SK-N-SH (cell line): ENCODE data around the gene TECPR1.

Experiments used
- CTCF ChIP-seq: fragments of 200-600 bp; sonication (generic); IDR thresholded peaks from 2 replicates; pipeline ENCODE4 v1.6.1; 2017; ENCODE audit warnings: antibody characterized with exemption, mild to moderate bottlenecking, moderate library complexity
- EZH2phosphoT487 ChIP-seq: fragments of 200-600 bp; sonication (generic); IDR thresholded peaks from 2 replicates; pipeline ENCODE4 v1.6.1; 2017; ENCODE audit warnings: low read depth, mixed run types, mild to moderate bottlenecking, antibody characterized with exemption, moderate library complexity, borderline replicate concordance
- MAX ChIP-seq: IDR thresholded peaks from 2 replicates; pipeline ENCODE4 v1.4.0; 2012; ENCODE audit warnings: low read depth
- MXI1 ChIP-seq: IDR thresholded peaks from 2 replicates; pipeline ENCODE4 v1.6.1; 2012; ENCODE audit warnings: mild to moderate bottlenecking, low read depth, low read length, improper control_type of control experiment
- POLR2AphosphoS5 ChIP-seq: IDR thresholded peaks from 2 replicates; pipeline ENCODE4 v1.6.1; 2012; ENCODE audit warnings: low read depth, low read length
- TAF1 ChIP-seq: IDR thresholded peaks from 2 replicates; pipeline ENCODE4 v1.6.1; 2012; ENCODE audit warnings: low read depth, mild to moderate bottlenecking, low read length, moderate library complexity, borderline replicate concordance
- USF1 ChIP-seq: IDR thresholded peaks from 2 replicates; pipeline ENCODE4 v1.4.0; 2012; ENCODE audit warnings: low read depth, borderline replicate concordance

DNA sequence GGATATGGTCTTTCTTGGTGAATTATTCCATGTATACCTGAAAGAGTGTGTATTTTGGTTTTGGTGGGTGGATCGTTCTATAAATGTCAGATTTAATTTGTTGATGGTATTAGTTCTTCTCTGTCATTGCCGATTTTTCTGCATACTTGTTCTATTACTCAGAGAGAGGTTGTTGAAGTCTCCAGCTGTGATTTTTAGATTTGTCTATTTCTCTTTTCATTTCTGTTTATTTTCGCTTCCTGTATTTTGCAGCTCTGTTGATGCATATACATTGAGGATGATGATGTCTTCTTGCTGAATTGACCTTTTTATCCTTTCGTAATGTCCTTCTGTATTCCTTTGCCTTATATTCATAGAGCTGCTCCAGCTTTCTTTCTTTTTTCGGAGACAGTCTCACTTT is 52.9 kb downstream of the TECPR1 start:
- TF ChIP-seq MAX: no peak
- TF ChIP-seq CTCF: no peak
- no peak for TF ChIP-seq USF1
- TF ChIP-seq POLR2AphosphoS5: no peak
- no peak for TF ChIP-seq EZH2phosphoT487
- TF ChIP-seq MXI1: no peak
- no peak for TF ChIP-seq TAF1
